Right renal pelvis (tissue), 4 donors: ENCODE measurements around the gene GARIN1A. TPM values are rescaled to one million over a fixed set of nuclear protein-coding genes. Genes with fewer than 3 reads are reported as not detected.
"Not testable (repeated sequence)": the region's sequence is repeated elsewhere in the genome, so short reads cannot be mapped to it uniquely, and the experiment has no call there.

Experiments used
- DNase-seq, 4 donors: peaks; one replicate each; pipeline ENCODE4 v3.0.0-alpha.2; 2013; ENCODE audit warnings: low read depth in 4 of 4, low spot score in 3 of 4, missing footprints in 1 of 4
- polyA plus RNA-seq, 4 donors: library from polyadenylated mRNA; unstranded; fragments of 120-200 nt; gene quantifications; one replicate each; pipeline ENCODE4 v1.2.1, GENCODE V29; 2013; ENCODE audit not compliant: insufficient read length in 4 of 4

GARIN1A gene
- polyA plus RNA-seq, 4 donors = 1.2 to 1.8 (median 1.5) TPM

- DNase-seq = no peak
Measured at GRCh38 chr7:128681794-128682537, 9.9 kb downstream of the GARIN1A start.

GRCh38 chr7:128683270-128683669 lies 11.2 kb downstream of the GARIN1A start:
- not testable (repeated sequence) for DNase-seq

GRCh38 chr7:128683738-128684137 lies 11.6 kb downstream of the GARIN1A start:
- not testable (repeated sequence) for DNase-seq

- DNase-seq = no peak
Measured at GRCh38 chr7:128687131-128687530, 15.0 kb downstream of the GARIN1A start.

- no peak for DNase-seq
Measured at GRCh38 chr7:128688492-128688891, 16.4 kb downstream of the GARIN1A start.

GRCh38 chr7:128689161-128689935 lies 17.3 kb downstream of the GARIN1A start:
- not testable (repeated sequence) for DNase-seq

- no peak for DNase-seq
Measured at GRCh38 chr7:128691227-128691626, 19.1 kb downstream of the GARIN1A start.

- no peak for DNase-seq
Measured at GRCh38 chr7:128692623-128693270, 20.7 kb downstream of the GARIN1A start.

GRCh38 chr7:128693373-128694015 lies 21.4 kb downstream of the GARIN1A start:
- DNase-seq = no peak

- no peak for DNase-seq
Measured at GRCh38 chr7:128694738-128695137, 22.6 kb downstream of the GARIN1A start.

- DNase-seq = no peak
Measured at GRCh38 chr7:128697302-128697905, 25.3 kb downstream of the GARIN1A start.

GRCh38 chr7:128699196-128699712 lies 27.2 kb downstream of the GARIN1A start:
- DNase-seq = no peak

GRCh38 chr7:128699895-128700294 lies 27.8 kb downstream of the GARIN1A start:
- no peak for DNase-seq

- no peak for DNase-seq
Measured at GRCh38 chr7:128701062-128701785, 29.1 kb downstream of the GARIN1A start.

GRCh38 chr7:128703609-128704241 lies 31.6 kb downstream of the GARIN1A start:
- no peak for DNase-seq

GRCh38 chr7:128705891-128706333 lies 33.8 kb downstream of the GARIN1A start:
- no peak for DNase-seq

- no peak for DNase-seq
Measured at GRCh38 chr7:128707752-128708151, 35.7 kb downstream of the GARIN1A start.

- DNase-seq = no peak
Measured at GRCh38 chr7:128708235-128708634, 36.1 kb downstream of the GARIN1A start.

GRCh38 chr7:128708824-128709223 lies 36.7 kb downstream of the GARIN1A start:
- DNase-seq = no peak
